ENCODE data around the gene TEX261.

The TEX261 gene

DNA sequence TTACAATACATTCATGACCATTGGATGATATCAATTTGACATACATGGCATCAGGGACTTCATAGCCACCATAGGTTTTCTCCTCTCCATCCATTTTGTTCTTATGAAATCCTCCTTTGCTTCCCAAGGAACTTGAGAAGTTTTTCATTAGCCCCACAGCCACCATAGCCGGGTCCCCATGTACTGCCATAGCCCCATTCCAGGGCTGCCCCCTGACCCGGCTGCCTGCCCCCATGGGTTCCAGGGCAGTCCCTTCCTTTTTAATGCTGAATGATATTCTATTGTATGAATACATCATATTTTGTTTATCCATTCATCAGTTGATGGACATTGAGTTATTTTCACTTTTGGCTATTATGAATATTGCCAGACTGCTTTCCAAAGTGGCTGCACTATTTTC is 38.5 kb downstream of the TEX261 start:
- DNase-seq = no peak

DNA sequence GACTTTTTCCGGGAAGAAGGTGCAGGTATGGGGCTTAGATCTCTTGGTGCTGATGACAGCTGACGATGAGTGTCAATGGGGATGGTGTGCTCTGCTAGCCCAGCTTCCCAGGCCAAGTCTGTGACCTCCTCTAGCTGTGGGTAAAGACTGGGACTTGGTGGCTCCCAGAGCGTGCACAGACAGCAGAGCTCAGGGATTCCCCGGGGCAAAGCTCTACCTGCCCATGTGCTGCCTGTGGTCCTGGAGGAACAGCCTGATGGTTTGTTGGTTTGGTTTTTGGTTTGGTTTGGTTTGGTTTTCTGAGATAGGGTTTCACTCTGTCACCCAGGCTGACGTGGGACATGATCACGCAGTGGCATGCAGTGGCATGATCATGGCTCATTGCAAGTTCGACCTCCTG is 39.8 kb downstream of the TEX261 start:
- DNase-seq = no peak

- no peak for DNase-seq
Measured at GRCh38 chr2:70949086-70949485, 45.6 kb downstream of the TEX261 start.

DNA sequence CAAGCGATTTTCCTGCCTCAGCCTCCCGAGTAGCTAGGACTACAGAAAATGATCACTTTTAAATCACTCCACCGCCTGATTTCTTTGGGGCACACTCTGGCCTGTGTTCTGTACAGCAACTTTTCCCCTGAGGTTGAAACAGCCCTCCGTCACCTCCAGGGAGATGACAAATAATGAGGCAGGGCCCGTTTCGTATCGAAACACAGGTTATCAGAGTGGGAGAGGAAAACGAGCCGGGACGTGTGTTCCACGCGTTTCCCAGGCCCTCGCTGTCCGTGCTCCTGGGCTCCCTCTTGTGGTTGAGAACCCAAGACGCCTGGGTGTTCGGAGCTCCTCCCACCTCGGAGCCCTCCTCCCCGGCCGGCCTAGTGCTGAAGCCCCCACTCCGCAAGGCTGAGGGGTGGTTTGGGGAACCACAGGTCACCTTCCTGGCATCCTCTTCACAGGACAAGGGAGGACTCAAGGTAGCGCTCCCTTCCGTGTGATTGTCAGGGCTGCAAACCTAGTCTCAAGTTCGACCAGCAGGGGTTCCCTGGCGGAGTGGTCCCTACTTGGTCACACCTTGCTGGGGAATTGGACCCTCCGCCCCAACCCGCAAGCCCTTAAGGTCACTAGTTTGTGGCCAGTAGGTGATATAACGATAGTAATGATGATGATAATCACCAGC is 46.2 kb downstream of the TEX261 start:
- DNase-seq = peak; percentile 42 to 67 (median 61)

GRCh38 chr2:70947556-70948184 is 47.0 kb downstream of the TEX261 start:
- no peak for DNase-seq

DNA sequence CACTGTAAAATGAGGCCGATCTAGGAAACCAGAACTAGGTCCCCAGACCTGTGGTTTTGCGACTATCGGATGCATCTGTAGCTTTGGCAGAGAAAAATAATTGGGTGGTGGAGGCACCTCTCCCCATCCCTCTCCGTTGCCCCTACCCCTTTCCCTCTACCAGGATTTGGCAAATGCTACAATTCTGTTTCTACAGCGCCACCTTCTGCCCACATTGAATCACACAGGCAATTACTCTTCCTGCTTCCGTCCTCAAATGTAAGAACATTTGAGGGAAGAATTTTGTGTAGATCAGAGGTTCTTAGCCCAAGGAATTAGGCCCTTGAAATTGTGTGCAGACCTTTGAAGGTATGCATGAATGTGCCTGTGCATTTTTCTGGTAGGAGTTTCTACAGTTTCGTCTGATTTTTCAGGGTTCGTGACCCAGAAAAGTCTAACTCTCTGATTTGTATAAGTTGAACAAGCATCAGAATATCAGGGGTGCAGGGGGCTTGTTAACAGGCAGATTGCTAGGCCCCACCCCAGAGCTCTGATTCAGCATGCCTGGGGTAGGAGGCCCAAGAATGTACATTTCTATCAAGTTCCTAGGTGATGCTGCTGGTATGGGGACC is 47.7 kb downstream of the TEX261 start:
- peak in 3 of 5 experiments; percentile 9 to 53 (median 28) for DNase-seq

DNA sequence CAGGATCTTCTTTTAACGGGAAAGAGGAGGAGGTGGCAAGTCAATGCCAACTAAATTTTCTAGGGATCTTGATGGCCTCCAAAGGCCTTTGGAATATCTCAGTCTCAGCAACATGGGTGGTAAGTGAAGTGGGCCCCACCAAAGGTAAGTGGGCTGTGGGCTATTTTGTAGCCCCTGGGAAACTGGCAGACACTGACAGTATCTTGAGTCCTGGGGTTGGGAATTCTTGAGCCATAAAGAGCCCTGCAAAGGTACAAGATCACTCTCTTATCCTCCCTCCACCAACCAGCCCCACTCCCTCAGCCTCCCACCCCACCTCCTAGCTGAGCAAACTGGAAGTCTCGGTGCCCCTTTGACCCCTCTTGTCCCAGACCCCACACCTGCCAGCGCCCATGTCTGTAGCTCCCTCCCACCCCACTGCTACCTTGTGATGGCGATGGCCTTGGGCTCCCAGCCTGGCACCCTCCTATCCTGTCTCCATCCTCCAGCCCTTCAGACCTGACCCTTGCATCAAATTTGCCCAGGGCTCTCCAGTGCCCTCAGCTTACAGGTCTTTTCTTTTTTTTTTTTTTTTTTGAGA is 50.5 kb downstream of the TEX261 start:
- DNase-seq = no peak

GRCh38 chr2:70943205-70943871 is 51.3 kb downstream of the TEX261 start:
- no peak for DNase-seq

GRCh38 chr2:70942396-70943204 is 52.1 kb downstream of the TEX261 start:
- DNase-seq = no peak

DNA sequence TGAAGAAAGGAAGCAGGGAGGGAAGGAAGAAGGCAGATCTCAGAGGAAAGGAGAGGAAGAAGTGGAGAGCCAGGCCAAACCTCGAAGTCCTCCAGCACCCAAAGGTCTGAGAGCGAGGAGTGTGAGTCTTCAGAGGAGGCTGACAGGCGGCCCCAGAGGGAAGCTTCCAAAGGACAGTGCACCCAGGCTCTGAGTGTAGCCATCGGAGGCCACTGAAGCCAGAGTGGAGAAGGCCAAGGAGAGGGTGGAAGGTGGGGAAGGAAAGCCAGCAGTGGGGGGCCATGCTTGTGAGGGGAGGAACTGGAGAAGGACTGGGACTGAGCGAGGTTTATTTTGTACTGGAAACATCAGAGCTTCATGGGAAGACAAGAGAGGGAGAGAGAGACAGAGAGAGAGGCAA is 53.0 kb downstream of the TEX261 start:
- no peak for DNase-seq

GRCh38 chr2:70941186-70941585 is 53.5 kb downstream of the TEX261 start:
- DNase-seq = no peak

- no peak for DNase-seq
Measured at GRCh38 chr2:70939839-70940580, 54.7 kb downstream of the TEX261 start.

GRCh38 chr2:70939001-70939838 is 55.5 kb downstream of the TEX261 start:
- no peak for DNase-seq

- no peak for DNase-seq
Measured at GRCh38 chr2:70938586-70938950, 56.1 kb downstream of the TEX261 start.

- DNase-seq = no peak
Measured at GRCh38 chr2:70937866-70938585, 56.6 kb downstream of the TEX261 start.

GRCh38 chr2:70936979-70937811 is 57.5 kb downstream of the TEX261 start:
- no peak for DNase-seq

DNA sequence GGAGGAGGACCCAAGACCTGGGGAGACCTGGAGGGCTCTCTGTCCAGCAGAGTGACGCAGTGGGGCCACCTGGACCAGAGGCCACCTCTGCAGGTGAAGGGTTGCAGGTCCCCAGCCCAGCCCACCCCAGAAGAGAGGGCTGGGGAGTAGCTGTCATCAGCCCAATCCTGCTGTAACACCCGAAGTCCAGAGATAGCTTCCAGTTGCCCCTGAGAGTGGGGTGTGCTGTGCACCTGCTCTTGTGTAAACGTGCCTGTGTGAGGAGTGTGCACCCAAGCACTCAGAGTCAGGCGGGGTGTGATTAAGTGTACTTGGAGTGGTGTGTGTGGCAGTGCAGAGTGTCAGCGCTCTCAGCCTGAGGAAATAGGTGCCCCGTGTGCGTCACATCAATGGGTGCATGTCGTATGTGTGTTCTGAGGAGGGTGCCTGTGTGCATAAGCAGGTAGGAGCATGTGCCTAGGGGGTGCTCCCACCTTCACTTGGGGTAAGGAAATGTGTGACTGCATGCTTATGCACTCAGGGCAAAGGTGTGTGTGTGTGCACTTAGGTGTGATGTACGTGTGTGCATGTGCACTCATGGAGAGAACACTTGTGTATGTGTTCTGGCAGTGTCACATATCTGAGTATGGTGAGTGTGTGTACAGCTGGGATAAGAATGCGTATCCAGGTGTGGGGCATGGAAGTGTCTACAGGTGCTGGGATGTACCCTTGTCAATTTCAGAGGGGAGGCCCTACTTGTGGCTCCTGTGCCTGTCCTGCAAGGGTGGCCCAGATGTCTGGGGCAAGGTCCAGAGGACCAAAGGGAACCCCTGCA is 58.3 kb downstream of the TEX261 start:
- no peak for DNase-seq
